COLO668 (cell line): ENCODE results near the gene PTH1R.
A peak's percentile ranks its signal among the peaks of the same experiment; 100 is the strongest.
"Not testable (repeated sequence)": the region's sequence is repeated elsewhere in the genome, so short reads cannot be mapped to it uniquely, and the experiment has no call there.

Experiments
- DNase-seq: peaks from one replicate; lab custom pipeline; 2025; ENCODE audit not compliant: unreplicated experiment; lab: John Stamatoyannopoulos, UW

The PTH1R gene

GRCh38 chr3:46909535-46910161 is 32.1 kb downstream of the PTH1R start:
- peak; percentile 83 for DNase-seq

- DNase-seq = no peak
These were observed 32.7 kb downstream of the PTH1R start for GRCh38 chr3:46910166-46910760.

DNA sequence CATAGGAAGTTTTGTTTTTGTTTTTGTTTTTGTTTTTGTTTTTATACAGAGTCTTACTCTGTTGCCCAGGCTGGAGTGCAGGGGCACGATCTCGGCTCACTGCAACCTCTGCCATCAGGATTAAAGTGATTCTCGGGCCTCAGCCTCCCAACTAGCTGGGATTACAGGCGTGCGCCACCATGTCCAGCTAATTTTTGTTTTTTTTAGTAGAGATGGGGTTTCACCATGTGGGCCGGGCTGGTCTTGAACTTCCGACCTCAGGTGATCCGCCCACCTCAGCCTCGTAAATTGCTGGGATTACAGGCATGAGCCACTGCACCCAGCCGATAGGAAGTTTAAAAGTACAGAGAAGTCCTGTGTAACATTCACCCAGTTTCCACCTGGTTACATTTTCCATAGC is 33.4 kb downstream of the PTH1R start:
- not testable (repeated sequence) for DNase-seq

- no peak for DNase-seq
These were observed 35.5 kb downstream of the PTH1R start for GRCh38 chr3:46912986-46913385.

GRCh38 chr3:46913644-46914043 is 36.1 kb downstream of the PTH1R start:
- peak; percentile 39 for DNase-seq

DNA sequence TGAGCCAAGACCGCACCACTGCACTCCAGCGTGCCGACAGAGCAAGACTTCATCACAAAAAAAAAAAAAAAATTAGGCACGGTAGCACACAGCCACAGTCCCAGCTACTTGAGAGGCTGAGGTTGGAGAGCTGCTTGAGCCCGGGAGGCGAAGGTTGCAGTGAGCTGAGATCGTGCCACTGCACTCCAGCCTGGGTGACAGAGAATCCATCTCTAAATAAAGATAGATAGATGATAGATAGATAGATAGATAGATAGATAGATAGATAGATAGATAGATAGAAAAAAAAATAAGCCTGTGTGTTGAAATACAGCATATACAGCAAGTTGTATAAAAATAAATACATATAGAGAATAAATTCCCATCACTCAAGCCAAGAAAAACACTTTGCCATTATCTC is 37.3 kb downstream of the PTH1R start:
- no peak for DNase-seq

GRCh38 chr3:46915297-46915822 is 37.8 kb downstream of the PTH1R start:
- DNase-seq = no peak

DNA sequence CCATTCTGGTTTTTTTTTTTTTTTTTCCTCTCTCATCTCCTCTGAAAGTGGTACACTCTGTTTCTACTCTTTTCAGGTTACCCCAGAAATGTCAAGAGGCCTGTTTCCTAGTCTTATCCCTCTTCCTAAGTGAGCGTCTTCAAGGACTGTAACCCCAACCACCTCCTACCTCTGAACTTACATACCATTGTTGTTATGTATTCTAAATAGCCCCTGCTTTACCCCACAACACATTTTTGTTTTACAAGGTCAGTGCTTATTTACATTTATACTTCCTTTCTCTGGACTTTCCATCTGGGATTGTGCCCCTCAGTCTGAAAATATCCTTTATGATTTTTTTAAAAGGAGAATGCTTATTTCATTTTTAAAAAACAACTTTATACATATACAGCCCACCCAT is 38.8 kb downstream of the PTH1R start:
- DNase-seq = no peak

GRCh38 chr3:46916799-46917198 is 39.3 kb downstream of the PTH1R start:
- DNase-seq = no peak

- no peak for DNase-seq
These were observed 39.7 kb downstream of the PTH1R start for GRCh38 chr3:46917257-46917656.

DNA sequence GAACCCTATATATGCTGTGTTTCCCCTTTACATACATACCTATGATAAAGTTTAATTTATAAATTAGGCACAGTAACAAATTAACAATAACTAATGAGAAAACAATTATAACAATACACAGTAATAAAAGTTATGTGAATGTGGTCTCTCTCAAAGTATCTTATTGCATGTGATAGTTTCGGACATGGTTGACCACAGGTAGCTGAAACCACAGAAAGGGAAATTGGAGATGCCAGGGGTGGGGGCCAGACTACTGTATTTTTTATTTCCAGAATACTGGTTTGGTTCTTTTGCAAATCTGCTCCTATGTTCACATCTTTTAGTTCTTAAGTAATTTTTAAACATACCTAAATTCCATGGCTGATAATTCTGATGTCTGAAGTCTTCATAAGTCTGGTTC is 40.7 kb downstream of the PTH1R start:
- no peak for DNase-seq

- no peak for DNase-seq
These were observed 41.1 kb downstream of the PTH1R start for GRCh38 chr3:46918634-46919033.

GRCh38 chr3:46921041-46921440 is 43.5 kb downstream of the PTH1R start:
- no peak for DNase-seq

- DNase-seq = no peak
These were observed 44.4 kb downstream of the PTH1R start for GRCh38 chr3:46921871-46922271.

DNA sequence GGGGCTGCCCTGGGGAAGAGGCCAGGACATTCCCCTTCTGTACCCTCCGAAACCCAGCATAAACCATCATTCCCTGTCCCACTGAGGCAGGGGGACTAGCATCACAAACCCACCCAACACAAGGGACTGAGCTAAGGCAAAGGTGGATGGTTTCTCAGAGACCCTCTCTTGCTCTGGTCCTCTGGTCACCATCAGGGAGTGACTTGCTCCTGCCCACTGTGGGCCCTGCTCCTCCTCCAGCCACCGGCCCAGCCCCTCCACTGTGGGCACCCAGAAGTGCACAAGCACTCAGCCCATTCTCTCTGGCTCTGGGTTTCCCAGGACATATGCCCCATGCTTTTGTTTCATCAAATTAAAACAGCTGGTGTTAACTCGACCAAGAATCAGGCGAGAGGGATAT is 44.9 kb downstream of the PTH1R start:
- DNase-seq = no peak

GRCh38 chr3:46922871-46923558 is 45.5 kb downstream of the PTH1R start:
- DNase-seq = no peak

GRCh38 chr3:46923559-46924350 is 46.2 kb downstream of the PTH1R start:
- DNase-seq = peak; percentile 11

DNA sequence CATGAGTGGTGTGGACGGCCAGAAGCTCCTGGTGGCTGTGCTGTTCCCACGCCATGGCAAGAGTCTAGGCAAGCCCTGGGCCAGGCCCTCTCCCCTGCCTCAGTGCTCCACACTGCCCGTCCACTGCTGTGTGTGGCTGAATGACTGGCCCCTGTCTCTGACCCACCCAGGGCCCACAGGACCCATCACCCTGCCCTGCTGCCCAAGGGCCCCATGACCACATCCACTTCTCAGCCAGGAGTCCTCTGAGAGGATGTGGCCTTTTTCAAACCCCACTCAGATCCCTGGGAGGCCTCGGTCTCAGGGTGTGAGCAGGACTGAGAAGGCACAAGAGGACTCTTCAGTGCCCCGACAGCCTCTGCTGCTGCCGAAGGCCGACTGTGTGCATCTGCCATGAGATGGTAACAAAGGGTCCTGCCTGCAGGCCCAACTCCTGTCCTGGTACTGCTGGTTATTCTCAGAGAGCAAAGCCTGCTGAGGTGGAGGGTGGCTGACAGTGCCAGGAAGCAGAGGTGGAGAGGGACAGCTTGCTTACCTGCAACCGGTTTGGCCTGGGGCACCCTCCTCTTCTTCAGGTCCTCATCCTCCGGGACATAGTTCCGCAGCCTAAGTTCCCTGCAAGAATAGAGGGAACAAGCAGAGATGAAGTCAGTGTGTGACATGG is 47.5 kb downstream of the PTH1R start:
- DNase-seq = no peak

GRCh38 chr3:46925585-46925934 is 48.0 kb downstream of the PTH1R start:
- no peak for DNase-seq

DNA sequence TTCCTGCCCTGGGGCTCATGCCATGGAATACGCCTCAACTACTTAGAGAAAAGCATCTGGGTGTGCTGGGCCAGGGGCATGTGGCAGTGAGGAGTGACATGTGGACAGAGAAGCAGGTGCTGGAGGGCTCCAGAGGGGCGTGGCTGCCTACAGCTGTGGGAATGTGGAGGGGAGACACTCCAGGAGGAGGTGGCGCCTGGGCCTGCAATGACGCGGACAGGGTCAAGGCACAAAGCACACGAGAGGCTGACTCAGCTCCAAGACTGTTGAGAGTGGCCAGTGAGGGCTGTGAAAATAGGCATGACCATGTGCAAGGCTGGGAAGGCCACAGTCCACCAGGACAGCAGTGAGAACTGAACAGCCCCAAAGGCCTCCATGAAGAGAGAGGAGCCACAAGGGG is 48.5 kb downstream of the PTH1R start:
- DNase-seq = peak; percentile 19

DNA sequence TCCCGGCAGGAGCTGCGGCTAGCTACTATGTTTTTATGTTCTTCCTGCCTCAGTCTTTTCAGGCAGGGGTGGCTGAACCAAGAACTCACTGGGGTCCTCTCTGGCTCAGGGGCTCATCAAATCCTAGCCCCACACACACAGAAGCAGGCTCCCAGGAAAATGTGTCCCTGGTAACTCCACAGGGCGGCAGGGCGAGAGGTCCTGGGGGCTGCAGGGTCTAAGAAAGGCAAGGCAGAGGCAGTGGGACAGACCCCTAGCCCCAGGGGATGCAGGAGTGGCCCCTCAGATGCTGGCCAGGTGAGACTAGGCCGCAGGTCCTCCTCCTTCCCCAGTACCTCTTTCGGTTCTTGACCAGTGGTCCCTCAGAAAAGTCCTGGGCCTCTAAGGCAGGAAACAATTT is 48.9 kb downstream of the PTH1R start:
- DNase-seq = no peak
